PFSK-1 (cell line): Measurements from ENCODE around the gene MYO1C.

Experiments used
- FOXP2 ChIP-seq: optimal IDR thresholded peaks from 2 replicates; pipeline ENCODE3; 2011; ENCODE audit warnings: borderline replicate concordance, control low read depth, inconsistent platforms; ENCODE audit not compliant: insufficient read depth; ENCODE audit errors: extremely low read length, extremely low read depth
- POLR2AphosphoS5 ChIP-seq: IDR thresholded peaks from 2 replicates; pipeline ENCODE4 v1.6.1; 2012; ENCODE audit warnings: low read depth, mild to moderate bottlenecking, control low read depth, low read length, moderate library complexity
- REST ChIP-seq, 2 experiments: IDR thresholded peaks; 2 replicates each; pipeline versions ENCODE4 v1.6.1 to v1.8.0; 2011 to 2012; ENCODE audit warnings: low read depth in 2 of 2, low read length in 2 of 2, control low read depth in 1 of 2, inconsistent platforms in 1 of 2, mild to moderate bottlenecking in 1 of 2, moderate library complexity in 1 of 2; ENCODE audit not compliant: insufficient read depth in 1 of 2
- SIN3A ChIP-seq: IDR thresholded peaks from 2 replicates; pipeline ENCODE4 v1.6.1; 2012; ENCODE audit warnings: mild to moderate bottlenecking, low read length, moderate library complexity, borderline replicate concordance; ENCODE audit not compliant: insufficient read depth
- TAF1 ChIP-seq: IDR thresholded peaks from 2 replicates; pipeline ENCODE4 v1.6.1; 2012; ENCODE audit warnings: low read length, control low read depth, borderline replicate concordance; ENCODE audit not compliant: insufficient read depth

The MYO1C gene

GRCh38 chr17:1473170-1473569 is 19.3 kb downstream of the MYO1C start:
- no peak for TF ChIP-seq SIN3A
- no peak for TF ChIP-seq POLR2AphosphoS5
- no peak for TF ChIP-seq REST (IDR thresholded peaks at IDR 0.05; ENCODE audit: insufficient read depth in 1 of 2, low read depth in 2 of 2, low read length in 2 of 2)
- TF ChIP-seq TAF1 = no peak
- TF ChIP-seq FOXP2 = no peak

GRCh38 chr17:1471911-1472821 is 20.3 kb downstream of the MYO1C start:
- TF ChIP-seq FOXP2 (no peak), SIN3A (no peak), REST (IDR thresholded peaks at IDR 0.05; ENCODE audit: insufficient read depth in 1 of 2, low read depth in 2 of 2, low read length in 2 of 2) (no peak), POLR2AphosphoS5 (no peak), TAF1 (no peak)

- TF ChIP-seq TAF1 = no peak
- TF ChIP-seq POLR2AphosphoS5 = no peak
- no peak for TF ChIP-seq REST (IDR thresholded peaks at IDR 0.05; ENCODE audit: insufficient read depth in 1 of 2, low read depth in 2 of 2, low read length in 2 of 2)
- no peak for TF ChIP-seq SIN3A
- TF ChIP-seq FOXP2 = no peak
These were observed 21.0 kb downstream of the MYO1C start for GRCh38 chr17:1471490-1471889.

- TF ChIP-seq POLR2AphosphoS5 (no peak), FOXP2 (no peak), SIN3A (no peak), TAF1 (no peak), REST (IDR thresholded peaks at IDR 0.05; ENCODE audit: insufficient read depth in 1 of 2, low read depth in 2 of 2, low read length in 2 of 2) (no peak)
These were observed 21.6 kb downstream of the MYO1C start for GRCh38 chr17:1470755-1471462.
